ENCODE measurements around the gene CIAO1.
"Not testable (repeated sequence)": the region's sequence is repeated elsewhere in the genome, so short reads cannot be mapped to it uniquely, and the experiment has no call there.

CIAO1 gene

DNA sequence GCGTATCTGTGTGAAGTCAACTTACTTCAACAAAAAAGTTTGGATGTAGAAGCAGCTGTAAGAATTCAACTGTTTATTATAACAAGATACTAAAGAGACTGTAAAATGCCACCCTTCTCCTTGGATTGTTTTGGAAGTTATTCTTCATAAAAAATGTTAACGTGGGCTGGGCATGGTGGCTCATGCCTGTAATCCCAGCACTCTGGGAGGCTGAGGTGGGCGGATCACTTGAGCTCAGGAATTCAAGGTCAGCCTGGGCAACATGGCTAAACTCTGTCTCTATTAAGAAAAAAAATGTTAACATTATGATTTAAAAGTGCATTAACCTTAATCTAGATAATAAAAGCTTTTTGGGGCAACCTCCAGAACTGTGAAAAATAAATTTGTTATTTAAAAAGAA lies 7.7 kb downstream of the CIAO1 start:
- no peak overlapping the region for H3K4me3 ChIP-seq (ENCODE audit: control insufficient read depth, low read depth, low read length)
- TF ChIP-seq CTCF (IDR thresholded peaks at IDR 0.05; ENCODE audit: control insufficient read depth, insufficient read depth, low read depth, low read length, missing control alignments): no peak
- no peak for DNase-seq (ENCODE audit: low read depth)

GRCh38 chr2:96274355-96275056 lies 8.5 kb downstream of the CIAO1 start:
- no peak for TF ChIP-seq CTCF (IDR thresholded peaks at IDR 0.05; ENCODE audit: control insufficient read depth, insufficient read depth, low read depth, low read length, missing control alignments)
- no peak overlapping the region for H3K4me3 ChIP-seq (ENCODE audit: control insufficient read depth, low read depth, low read length)
- DNase-seq (ENCODE audit: low read depth): no peak

DNA sequence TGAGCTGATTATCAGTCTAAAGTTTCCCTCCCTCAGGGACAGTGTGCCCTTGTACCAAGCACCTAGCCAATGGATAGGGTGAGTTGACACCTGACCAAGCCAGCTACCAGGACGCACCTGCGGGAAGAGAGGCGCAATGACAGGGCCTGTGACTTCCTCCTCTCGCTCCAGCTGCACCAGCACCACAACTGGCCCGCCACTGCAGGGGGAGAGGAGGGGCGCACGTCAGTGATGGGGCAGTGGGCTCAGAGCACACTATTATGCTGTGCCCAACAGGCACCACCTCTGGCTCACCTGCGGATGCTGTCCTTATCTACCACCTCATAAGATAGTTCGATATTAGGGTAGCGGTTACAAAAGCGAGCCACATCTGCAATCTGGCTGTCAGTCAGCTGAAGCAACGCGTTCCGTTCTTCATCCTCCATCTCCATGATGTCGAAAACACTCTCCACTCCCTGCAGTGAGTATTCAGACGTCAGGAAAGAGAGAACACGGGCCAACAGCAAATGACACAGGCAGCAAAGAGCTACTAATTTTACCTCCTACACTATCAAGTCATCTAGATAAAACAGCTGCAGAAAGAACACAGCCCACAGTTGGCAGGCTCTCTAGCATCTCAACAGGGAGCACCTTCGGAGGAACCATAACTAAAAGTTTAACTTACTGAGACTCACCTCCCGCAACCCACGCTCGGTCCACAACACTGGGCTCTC lies 10.9 kb downstream of the CIAO1 start:
- no peak for TF ChIP-seq CTCF (IDR thresholded peaks at IDR 0.05; ENCODE audit: control insufficient read depth, insufficient read depth, low read depth, low read length, missing control alignments)
- DNase-seq (ENCODE audit: low read depth): no peak

GRCh38 chr2:96287273-96287856 lies 21.3 kb downstream of the CIAO1 start:
- no peak for TF ChIP-seq CTCF (IDR thresholded peaks at IDR 0.05; ENCODE audit: control insufficient read depth, insufficient read depth, low read depth, low read length, missing control alignments)
- no peak overlapping the region for H3K4me3 ChIP-seq (ENCODE audit: control insufficient read depth, low read depth, low read length)
- no peak for DNase-seq (ENCODE audit: low read depth)

More for the DNA sequence above, 10.9 kb downstream of the CIAO1 start:
- no peak overlapping the region for H3K4me3 ChIP-seq (ENCODE audit: control insufficient read depth, low read depth, low read length)

DNA sequence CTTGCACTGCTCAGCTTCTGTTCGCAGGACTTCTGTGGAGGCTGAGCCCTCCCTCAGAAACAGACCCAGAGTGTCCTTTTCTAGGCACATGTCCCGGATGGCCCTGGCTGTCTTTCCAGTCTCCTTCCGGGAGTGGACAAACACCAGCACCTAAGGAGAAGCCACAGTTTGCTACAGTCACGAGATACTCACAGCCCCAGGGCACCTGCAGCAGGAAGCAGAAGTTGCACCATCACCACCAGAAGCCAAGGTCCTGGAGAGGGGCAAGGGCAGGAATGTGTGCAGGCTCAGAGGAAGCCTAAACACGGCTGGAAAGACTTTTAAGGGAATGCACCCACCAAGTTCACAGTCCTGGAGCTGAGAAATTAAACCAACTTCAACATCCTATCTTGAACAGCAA lies 25.7 kb downstream of the CIAO1 start:
- H3K4me3 ChIP-seq (ENCODE audit: control insufficient read depth, low read depth, low read length): no peak overlapping the region
- DNase-seq (ENCODE audit: low read depth): no peak
- no peak for TF ChIP-seq CTCF (IDR thresholded peaks at IDR 0.05; ENCODE audit: control insufficient read depth, insufficient read depth, low read depth, low read length, missing control alignments)

- not testable (repeated sequence) for H3K4me3 ChIP-seq (ENCODE audit: control insufficient read depth, low read depth, low read length); DNase-seq (ENCODE audit: low read depth)
Observed at GRCh38 chr2:96294271-96294670, 28.2 kb downstream of the CIAO1 start.

- TF ChIP-seq CTCF (IDR thresholded peaks at IDR 0.05; ENCODE audit: control insufficient read depth, insufficient read depth, low read depth, low read length, missing control alignments): no peak
- no peak overlapping the region for H3K4me3 ChIP-seq (ENCODE audit: control insufficient read depth, low read depth, low read length)
- DNase-seq (ENCODE audit: low read depth): no peak
Observed at GRCh38 chr2:96296925-96297324, 30.9 kb downstream of the CIAO1 start.

All from AG09309 (cell line).